ENCODE measurements around the gene KCTD10.

KCTD10 gene

DNA sequence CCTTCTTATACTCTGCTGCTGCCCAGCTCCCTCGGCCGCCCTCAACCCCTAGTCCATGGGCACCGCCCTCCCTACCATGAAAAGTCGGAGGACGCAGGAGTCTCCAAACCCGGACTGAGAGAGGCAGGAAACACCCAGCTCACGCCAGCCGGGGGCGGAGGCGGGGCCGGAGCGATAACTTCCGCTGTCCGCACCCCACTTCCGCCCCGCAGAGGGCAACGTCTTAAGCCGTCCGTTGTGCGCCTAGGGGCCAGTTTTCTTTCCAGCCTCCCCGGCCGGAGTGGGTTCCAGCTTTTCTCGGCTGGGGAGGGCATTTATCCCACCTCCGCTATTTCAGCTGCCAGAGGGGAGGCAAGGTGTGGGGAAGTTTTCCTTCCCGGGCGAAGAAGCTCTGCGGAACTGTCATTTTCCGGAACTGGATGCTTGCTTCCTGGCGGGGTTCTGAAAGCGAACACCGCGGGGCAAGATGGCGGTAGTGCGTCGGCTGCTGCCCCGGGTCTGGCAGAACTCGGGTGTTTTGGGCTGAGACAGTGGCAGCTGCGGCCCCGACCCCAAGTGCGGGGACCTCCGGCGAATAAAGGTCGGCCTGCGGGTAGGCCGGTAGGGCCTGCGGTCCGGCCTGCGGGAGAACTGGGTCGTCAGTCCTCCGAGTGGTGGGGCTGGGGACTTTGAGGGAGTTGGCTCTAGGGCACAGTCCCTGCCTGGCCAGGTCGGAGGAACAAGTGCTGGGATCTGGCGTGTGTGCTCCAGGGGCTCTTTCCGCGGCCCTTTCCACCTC, at the start of gene KCTD10, which contains the start of gene UBE3B:
Gene KCTD10, minus strand, starts transcription at position 116 of the 778 bp plus-strand sequence. Its CDS starts 38 bp downstream, at position 78.
Gene UBE3B, plus strand, starts transcription at position 450 of the 778 bp plus-strand sequence. CDS start 5,918 bp downstream, outside the sequence.
- peak; percentile 95 for DNase-seq (ENCODE audit: low spot score)

- DNase-seq (ENCODE audit: low spot score): no peak
Measured at GRCh38 chr12:109525279-109525585, 48.1 kb upstream of the KCTD10 start.

DNA sequence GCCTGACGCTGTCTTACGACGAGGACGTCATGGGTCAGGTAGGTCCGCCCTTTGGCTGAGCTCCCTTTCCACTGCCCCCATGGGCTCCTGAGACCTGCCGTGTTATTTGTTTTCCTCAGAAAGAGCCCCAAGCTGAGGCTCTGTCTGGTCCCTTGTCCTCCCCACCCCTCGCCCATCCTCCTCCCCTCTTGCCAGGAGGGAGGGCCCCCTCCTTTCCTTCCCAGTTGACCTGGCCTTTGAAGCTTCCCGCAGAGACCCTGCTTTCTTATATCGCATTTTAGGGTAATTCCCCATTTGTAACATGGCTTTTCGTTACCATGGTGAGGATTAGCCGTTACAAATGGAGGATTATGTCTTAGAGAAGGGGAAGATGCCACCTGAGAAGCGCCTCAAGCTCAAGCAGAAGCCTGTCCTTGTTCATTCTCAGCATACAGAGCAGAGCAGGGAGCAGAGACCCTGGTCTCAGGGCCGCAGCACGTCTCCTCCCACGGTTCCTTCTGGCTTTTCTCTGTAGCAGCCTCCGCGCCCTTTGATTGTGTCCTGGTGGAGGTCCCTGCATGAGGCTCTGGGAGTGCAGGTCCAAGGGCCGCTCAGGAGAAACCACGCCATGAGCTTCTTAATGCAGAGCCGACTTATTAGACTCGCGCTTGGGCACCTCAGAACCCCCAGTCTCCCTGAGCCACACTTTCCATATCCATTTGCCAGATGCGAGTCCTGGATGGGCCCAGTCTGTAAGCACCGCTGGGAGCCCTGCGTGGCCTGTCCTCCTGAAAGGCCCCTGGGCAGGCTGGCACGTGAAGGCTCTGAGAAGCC, 47.6 kb upstream of the KCTD10 start:
- no peak for DNase-seq (ENCODE audit: low spot score)

DNA sequence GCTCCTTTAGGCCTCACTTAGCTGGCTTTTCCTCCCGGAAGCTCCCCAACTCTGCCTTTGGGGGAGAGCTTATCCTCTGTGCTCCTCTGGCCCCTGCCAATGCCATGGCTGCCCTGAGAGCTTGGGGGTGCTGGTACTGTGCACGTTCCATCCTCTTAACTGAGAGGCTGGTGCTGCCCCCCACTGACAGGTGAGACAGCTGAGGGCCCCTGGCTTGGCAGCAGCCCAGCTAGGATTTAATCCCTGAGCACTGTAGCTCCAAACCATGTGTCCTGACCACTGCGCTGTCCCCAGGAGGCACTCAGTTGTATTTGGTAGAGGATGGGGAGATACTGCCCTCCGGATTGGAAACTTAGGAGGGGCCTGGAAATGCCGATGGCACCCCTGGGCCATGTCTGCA, 46.4 kb upstream of the KCTD10 start:
- no peak for DNase-seq (ENCODE audit: low spot score)

DNA sequence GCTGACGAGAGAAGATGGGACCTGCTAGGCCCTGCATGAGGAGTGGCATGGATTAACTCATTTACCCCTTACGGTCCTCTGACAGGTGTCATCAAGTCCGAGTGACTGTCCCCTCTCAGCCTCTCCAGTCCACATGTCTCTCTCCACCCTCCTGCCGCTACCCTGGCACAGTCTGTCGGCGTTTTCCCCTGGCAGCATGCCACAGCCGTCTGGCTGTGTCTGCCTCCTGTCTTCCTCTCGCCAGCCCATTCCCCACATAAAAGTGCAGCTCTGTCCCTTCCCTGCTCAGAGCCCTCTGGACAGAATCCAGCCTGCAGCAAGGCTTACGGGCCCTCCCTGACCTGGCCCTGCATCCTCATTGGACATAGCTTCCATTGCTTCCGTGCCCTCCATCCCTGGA, 46.0 kb upstream of the KCTD10 start:
- no peak for DNase-seq (ENCODE audit: low spot score)

DNA sequence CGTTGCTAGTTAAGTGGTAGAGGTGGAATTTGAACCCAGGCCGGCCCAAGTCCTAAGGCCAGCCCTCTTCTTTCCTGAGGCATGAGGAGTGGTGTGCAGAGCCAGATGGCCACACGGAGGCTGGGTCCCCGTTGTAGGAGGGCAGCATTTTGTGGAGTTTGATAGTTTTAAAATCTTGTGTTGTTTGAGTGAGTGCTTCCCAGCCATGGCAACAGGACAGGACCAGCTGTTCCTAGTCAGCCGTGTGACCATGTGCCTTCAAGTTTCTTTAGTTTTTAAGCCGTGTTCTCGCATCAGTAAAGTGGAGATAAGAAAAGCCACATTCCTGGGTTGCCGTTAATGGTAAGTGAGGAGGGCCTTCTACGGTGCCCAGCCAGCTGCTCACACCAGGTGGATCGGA, 44.7 kb upstream of the KCTD10 start:
- DNase-seq (ENCODE audit: low spot score): no peak

DNA sequence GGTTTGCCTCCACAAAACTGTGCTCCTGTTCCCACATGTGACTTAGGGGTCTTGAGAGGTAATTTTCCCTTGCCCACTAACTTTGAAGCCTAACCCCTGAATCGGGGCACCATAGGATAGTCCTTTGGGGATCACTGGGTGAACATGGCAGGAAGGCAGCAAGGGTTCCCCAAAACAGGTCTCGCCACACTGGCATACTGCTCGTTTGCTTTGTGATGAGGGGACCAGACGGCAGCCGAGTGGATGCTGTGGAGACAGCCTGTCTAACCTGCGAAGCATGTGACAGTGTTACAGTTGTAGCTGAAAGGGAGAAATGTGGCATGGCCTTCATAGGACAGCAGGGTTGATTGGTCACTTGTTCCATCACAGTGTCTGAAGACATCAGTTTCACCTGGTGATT, 42.7 kb upstream of the KCTD10 start:
- DNase-seq (ENCODE audit: low spot score): no peak

DNA sequence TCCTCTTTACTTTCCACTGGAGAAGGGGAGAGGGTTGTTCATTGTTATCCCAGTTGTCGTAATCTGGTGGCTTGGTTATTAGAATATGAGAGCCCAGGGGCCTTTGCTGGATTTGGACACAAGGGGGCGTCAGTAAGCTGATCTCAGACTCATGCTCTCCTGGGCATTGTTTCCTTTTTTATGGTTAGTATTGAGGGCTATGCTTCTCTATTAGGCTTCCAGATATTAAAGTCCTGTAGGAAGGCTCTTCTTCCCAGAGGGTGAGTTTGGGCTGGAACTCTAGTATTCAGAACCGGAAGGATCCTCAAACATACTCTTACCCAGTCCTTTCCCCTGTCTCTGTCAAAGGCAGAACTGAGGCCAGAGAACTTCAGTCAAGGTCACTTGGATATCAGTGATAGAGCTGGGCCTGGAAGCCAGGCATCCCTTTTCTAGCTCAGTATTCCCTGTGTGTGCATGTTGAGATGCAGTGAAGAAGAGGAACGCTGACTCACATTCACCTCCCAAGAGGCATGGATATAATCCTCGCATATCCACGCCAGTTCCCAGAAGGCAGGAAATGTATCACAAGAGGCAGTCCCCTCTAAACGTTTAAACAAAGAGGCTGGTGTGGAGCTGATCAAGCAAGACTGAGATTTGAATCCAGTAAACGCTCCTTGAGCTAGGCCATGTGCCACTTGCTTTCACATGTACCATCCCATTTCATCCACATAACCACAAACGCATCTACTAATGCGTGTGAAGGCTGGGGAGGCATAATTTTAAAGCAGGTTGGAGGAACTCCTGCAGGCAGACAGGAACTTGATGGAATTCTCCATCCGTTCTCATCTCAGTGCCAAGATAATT, 41.9 kb upstream of the KCTD10 start:
- peak; percentile 48 for DNase-seq (ENCODE audit: low spot score)

DNA sequence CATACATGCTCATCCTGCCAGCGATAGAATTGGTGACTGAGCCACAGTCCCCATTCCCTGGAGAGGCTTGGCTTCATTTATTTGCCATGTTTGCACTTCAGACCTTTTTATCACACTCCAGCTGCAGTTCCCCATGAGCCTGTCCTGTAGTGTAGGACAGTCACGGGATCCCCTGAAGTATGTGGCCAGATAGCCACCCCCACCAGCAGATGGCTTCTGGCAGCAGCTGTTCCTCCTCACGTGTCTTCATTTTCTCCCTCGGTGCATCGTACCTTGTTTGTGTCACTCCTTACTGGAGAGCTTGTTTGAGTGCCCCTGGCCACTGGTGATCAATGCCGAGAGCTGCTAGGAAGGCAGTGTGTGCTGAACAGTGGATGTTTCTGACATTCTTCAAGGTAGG, 40.5 kb upstream of the KCTD10 start:
- no peak for DNase-seq (ENCODE audit: low spot score)

GRCh38 chr12:109513977-109514376, 36.9 kb upstream of the KCTD10 start:
- no peak for DNase-seq (ENCODE audit: low spot score)

DNA sequence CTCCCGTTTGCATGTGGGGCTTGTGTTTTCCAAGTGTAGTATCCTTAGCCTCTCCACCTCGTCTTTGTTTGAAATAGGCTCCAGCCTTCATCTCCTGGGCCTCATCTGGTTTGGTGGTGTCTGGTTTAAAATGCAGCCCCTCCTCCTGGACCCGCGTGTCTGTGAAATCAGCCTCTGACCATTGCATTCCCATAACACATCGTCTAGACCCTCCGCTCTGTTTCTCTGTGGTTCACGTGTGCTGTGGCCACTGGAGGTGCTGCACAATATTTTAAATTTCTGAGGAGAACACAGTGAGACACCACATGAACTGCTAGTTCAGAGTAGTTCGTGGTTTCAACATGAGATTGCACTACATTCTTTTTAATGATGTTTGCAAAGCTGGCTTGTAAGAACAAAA, 36.0 kb upstream of the KCTD10 start:
- no peak for DNase-seq (ENCODE audit: low spot score)

- no peak for DNase-seq (ENCODE audit: low spot score)
Measured at GRCh38 chr12:109512608-109513007, 35.5 kb upstream of the KCTD10 start.

GRCh38 chr12:109510196-109510595, 33.1 kb upstream of the KCTD10 start:
- no peak for DNase-seq (ENCODE audit: low spot score)

DNA sequence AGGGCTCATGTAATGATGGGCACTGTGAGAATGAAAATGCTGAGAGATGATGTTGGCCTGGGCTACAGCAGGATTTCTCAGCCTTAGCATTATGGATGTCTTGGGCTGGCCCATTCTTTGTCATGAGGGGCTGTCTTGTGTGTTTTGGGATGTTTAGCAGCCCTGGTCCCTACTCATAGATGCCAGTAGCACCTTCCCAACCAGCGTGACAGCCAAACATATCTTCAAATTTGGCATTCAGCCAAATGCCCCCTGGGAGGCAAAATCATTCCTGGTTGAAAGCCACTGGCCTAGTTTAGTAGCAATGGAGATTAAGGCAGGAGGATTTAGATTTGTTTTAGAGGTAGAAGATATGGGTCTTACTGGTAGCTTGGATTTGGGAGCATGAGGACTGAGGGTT, 27.0 kb upstream of the KCTD10 start:
- no peak for DNase-seq (ENCODE audit: low spot score)

DNA sequence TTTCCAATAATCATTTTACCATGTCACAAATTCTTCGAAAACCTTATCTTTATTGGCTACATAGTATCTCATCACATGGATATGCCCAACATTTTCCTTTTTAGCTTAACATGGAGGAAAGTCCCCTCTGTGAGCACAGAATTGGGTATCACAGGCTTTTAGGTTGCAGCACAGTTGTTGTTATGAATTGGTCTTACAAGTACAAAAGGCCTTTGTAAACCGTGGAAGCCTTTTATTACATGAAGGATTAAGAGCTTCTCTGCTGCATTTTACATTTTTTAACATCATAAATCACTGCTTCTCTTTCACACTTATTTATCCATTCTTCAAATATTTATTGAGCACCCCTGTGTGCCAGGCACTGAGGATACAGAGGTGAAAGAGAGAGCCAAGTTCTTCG, 26.5 kb upstream of the KCTD10 start:
- no peak for DNase-seq (ENCODE audit: low spot score)

DNA sequence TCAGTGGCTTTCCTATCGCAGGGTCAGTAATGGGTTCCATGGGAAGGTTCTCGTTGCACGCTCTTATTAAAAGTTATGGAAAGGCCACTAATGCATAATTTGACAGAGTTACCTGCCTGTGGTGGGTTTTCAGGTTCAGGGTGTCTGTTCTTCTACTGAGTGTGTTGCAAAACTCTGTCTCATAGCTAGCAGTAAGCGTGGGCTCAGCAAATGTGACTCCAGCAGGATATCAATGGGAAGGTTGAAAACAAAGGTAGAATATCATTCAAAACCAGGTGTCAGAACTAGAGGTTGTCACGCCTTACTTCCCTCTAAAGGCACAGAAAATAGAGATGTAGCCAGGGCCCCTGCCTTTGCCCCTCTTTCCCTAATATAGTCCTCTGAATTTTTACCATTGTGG, 25.2 kb upstream of the KCTD10 start:
- DNase-seq (ENCODE audit: low spot score): no peak

DNA sequence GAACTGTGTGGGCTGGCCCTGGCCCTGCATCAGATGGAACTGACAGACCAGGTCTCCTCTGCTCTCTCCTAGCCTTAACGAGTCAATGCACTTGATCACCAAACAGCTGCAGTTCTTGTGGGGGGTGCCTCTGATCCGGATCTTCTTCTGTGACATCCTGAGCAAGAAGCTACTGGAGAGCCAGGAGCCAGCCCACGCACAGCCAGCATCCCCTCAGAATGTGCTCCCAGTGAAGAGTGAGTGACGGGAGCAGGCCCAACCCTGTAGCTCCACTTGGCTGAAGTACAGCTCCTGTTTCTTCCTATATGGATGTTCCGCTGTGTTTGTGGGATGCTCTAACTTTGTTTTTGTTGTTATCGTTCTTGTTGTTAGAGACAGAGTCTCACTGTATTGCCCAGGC, 24.2 kb upstream of the KCTD10 start:
- DNase-seq (ENCODE audit: low spot score): no peak

- no peak for DNase-seq (ENCODE audit: low spot score)
Measured at GRCh38 chr12:109500406-109501185, 23.5 kb upstream of the KCTD10 start.

DNA sequence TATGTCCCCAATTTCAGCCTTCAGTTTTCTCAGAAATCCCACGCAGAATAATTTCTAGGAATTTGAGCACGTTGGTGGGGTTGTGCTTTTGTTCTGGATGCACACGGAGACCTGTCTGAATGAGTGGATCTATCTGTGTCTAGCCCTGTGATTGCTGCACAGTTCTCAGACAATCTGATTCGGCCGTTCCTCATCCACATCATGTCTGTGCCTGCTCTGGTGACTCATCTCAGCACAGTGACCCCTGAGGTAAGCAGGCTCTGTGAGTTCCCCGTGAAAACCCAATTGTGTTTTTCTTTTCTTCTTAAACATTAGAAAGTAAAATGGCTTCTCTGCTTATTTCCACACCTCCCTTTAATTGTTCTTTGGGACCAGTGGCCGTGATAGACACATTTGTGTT, 20.6 kb upstream of the KCTD10 start:
- DNase-seq (ENCODE audit: low spot score): no peak

DNA sequence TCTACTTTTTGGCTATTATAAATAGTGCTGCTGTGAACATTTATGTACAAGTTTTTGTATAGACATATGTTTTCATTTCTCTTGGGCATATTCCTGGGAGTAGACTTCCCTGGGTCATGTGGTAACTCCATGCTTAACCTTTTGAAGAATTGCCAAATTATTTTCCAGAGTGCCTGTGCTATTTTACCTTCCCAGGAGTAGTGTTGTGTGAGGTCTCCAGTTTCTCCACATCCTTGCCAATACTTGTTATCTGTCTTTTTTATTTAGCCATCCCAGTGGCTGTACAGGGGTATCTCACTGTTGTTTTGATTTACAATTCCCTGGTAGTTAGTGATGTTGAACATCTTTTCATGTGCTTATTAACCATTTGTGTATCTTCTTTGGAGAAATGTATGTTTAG, 19.2 kb upstream of the KCTD10 start:
- DNase-seq (ENCODE audit: low spot score): no peak

GRCh38 chr12:109495012-109495411, 17.9 kb upstream of the KCTD10 start:
- no peak for DNase-seq (ENCODE audit: low spot score)

Measured in LoVo (cell line).